ENCODE data around the gene ADAP1. TPM values are rescaled to one million over a fixed set of nuclear protein-coding genes. Genes with fewer than 3 reads are reported as not detected.

The ADAP1 gene
- total and polyA plus RNA-seq, 2 of the 13 experiments (the other 11 are each of a cell fraction or from before 2014, with no cell fraction given), result 10.5 to 24.6 TPM

DNA sequence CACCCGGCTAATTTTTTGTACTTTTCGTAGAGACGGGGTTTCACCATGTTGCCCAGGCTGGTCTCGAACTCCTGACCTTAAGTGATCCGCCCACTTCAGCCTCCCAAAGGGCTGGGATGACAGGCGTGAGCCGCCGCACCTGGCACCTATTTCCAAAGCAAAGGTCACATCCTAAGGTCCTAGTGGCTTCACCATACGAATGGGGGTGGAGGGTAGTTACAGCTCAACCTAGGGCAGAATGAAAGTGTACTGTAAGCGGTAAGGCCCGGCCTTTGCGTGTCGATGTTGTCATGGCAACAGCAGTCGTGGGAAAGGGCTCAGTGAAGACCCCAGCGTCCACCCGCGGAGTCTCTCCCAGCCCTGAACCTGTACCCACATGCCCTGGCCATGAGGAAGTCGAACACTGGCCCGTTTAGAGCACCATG is 22.4 kb upstream of the ADAP1 start (continued):
- TF ChIP-seq, protein P1, sequence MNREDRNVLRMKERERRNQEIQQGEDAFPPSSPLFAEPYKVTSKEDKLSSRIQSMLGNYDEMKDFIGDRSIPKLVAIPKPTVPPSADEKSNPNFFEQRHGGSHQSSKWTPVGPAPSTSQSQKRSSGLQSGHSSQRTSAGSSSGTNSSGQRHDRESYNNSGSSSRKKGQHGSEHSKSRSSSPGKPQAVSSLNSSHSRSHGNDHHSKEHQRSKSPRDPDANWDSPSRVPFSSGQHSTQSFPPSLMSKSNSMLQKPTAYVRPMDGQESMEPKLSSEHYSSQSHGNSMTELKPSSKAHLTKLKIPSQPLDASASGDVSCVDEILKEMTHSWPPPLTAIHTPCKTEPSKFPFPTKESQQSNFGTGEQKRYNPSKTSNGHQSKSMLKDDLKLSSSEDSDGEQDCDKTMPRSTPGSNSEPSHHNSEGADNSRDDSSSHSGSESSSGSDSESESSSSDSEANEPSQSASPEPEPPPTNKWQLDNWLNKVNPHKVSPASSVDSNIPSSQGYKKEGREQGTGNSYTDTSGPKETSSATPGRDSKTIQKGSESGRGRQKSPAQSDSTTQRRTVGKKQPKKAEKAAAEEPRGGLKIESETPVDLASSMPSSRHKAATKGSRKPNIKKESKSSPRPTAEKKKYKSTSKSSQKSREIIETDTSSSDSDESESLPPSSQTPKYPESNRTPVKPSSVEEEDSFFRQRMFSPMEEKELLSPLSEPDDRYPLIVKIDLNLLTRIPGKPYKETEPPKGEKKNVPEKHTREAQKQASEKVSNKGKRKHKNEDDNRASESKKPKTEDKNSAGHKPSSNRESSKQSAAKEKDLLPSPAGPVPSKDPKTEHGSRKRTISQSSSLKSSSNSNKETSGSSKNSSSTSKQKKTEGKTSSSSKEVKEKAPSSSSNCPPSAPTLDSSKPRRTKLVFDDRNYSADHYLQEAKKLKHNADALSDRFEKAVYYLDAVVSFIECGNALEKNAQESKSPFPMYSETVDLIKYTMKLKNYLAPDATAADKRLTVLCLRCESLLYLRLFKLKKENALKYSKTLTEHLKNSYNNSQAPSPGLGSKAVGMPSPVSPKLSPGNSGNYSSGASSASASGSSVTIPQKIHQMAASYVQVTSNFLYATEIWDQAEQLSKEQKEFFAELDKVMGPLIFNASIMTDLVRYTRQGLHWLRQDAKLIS (CRISPR knock-in tag; IDR thresholded peaks at IDR 0.05), result no peak
- TF ChIP-seq HDAC1 (CRISPR knock-in tag; IDR thresholded peaks at IDR 0.05), result 0 out of 2 replicates have a peak, but pooled peaks have one; percentile 12
- TF ChIP-seq CENPT (CRISPR knock-in tag; IDR thresholded peaks at IDR 0.05; ENCODE audit: low read depth), result no peak
- no peak for TF ChIP-seq ZSCAN12 (CRISPR knock-in tag; IDR thresholded peaks at IDR 0.05)
- TF ChIP-seq FOXM1 (CRISPR knock-in tag; IDR thresholded peaks at IDR 0.05), result no peak
- no peak for TF ChIP-seq KDM2A (CRISPR knock-in tag; IDR thresholded peaks at IDR 0.05; ENCODE audit: borderline replicate concordance, low read depth)
- no peak for TF ChIP-seq SIX4 (CRISPR knock-in tag; IDR thresholded peaks at IDR 0.05)
- TF ChIP-seq NBN (conservative IDR thresholded peaks at IDR 0.05), result no peak
- peak; percentile 62; the same call in 2 of the 3 replicates for TF ChIP-seq MXI1 (IDR thresholded peaks at IDR 0.05; ENCODE audit: borderline replicate concordance, low read depth, low read length)
- peak; percentile 46; the same call in 1 of the 2 replicates for TF ChIP-seq HNF4G (IDR thresholded peaks at IDR 0.05; ENCODE audit: borderline replicate concordance, low read depth, low read length)
- no peak for TF ChIP-seq HNF4G (CRISPR knock-in tag; IDR thresholded peaks at IDR 0.05; ENCODE audit: borderline replicate concordance, low read depth)
- TF ChIP-seq, protein P2, sequence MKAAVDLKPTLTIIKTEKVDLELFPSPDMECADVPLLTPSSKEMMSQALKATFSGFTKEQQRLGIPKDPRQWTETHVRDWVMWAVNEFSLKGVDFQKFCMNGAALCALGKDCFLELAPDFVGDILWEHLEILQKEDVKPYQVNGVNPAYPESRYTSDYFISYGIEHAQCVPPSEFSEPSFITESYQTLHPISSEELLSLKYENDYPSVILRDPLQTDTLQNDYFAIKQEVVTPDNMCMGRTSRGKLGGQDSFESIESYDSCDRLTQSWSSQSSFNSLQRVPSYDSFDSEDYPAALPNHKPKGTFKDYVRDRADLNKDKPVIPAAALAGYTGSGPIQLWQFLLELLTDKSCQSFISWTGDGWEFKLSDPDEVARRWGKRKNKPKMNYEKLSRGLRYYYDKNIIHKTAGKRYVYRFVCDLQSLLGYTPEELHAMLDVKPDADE (CRISPR knock-in tag; IDR thresholded peaks at IDR 0.05), result no peak
- TF ChIP-seq ZNF333 (CRISPR knock-in tag; IDR thresholded peaks at IDR 0.05; ENCODE audit: borderline replicate concordance), result no peak
- 0 out of 2 replicates have a peak, but pooled peaks have one; percentile 50 for TF ChIP-seq ZBTB8A (CRISPR knock-in tag; IDR thresholded peaks at IDR 0.05; ENCODE audit: borderline replicate concordance, low read depth)
- TF ChIP-seq ZKSCAN8 (CRISPR knock-in tag; IDR thresholded peaks at IDR 0.05; ENCODE audit: borderline replicate concordance), result no peak
- TF ChIP-seq RBM22 (optimal IDR thresholded peaks at IDR 0.05; ENCODE audit: low read length), result no peak
- TF ChIP-seq ZNF570 (CRISPR knock-in tag; IDR thresholded peaks at IDR 0.05; ENCODE audit: borderline replicate concordance), result no peak
- TF ChIP-seq, protein P3, sequence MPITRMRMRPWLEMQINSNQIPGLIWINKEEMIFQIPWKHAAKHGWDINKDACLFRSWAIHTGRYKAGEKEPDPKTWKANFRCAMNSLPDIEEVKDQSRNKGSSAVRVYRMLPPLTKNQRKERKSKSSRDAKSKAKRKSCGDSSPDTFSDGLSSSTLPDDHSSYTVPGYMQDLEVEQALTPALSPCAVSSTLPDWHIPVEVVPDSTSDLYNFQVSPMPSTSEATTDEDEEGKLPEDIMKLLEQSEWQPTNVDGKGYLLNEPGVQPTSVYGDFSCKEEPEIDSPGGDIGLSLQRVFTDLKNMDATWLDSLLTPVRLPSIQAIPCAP (CRISPR knock-in tag; IDR thresholded peaks at IDR 0.05; ENCODE audit: low read depth), result no peak
- 0 out of 2 replicates have a peak, but pooled peaks have one; percentile 19 for TF ChIP-seq EEA1 (CRISPR knock-in tag; IDR thresholded peaks at IDR 0.05; ENCODE audit: borderline replicate concordance)
- TF ChIP-seq THAP11 (CRISPR knock-in tag; IDR thresholded peaks at IDR 0.05), result no peak
- no peak for TF ChIP-seq ZNF891 (CRISPR knock-in tag; IDR thresholded peaks at IDR 0.05)
- no peak for TF ChIP-seq MIER3 (CRISPR knock-in tag; IDR thresholded peaks at IDR 0.05; ENCODE audit: borderline replicate concordance)
- no peak for TF ChIP-seq SRSF9 (IDR thresholded peaks at IDR 0.05; ENCODE audit: borderline replicate concordance, insufficient read depth, low read depth, low read length, poor library complexity, severe bottlenecking)
- 0 out of 2 replicates have a peak, but pooled peaks have one; percentile 20 for TF ChIP-seq HOXD1 (CRISPR knock-in tag; IDR thresholded peaks at IDR 0.05)
- TF ChIP-seq, protein P4, sequence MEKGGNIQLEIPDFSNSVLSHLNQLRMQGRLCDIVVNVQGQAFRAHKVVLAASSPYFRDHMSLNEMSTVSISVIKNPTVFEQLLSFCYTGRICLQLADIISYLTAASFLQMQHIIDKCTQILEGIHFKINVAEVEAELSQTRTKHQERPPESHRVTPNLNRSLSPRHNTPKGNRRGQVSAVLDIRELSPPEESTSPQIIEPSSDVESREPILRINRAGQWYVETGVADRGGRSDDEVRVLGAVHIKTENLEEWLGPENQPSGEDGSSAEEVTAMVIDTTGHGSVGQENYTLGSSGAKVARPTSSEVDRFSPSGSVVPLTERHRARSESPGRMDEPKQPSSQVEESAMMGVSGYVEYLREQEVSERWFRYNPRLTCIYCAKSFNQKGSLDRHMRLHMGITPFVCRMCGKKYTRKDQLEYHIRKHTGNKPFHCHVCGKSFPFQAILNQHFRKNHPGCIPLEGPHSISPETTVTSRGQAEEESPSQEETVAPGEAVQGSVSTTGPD (CRISPR knock-in tag; IDR thresholded peaks at IDR 0.05), result peak; percentile 14; the same call in 1 of the 2 replicates
